Subcutaneous adipose tissue (tissue), 4 donors: ENCODE data around the gene SLC6A17. TPM values are rescaled to one million over a fixed set of nuclear protein-coding genes. Genes with fewer than 3 reads are reported as not detected.

Experiments used
- CTCF ChIP-seq: fragments of 450-650 bp; IDR thresholded peaks from one replicate; pipeline ENCODE4 v1.5.1; 2016; ENCODE audit warnings: low read depth, mild to moderate bottlenecking, control low read depth, antibody characterized with exemption, moderate library complexity
- total RNA-seq, 4 donors: library from RNA; depleted of rRNA; stranded (reverse); fragments of >200 nt; gene quantifications; one replicate each; pipeline ENCODE4 v1.1.0, GENCODE V29; 2016

The SLC6A17 gene
- total RNA-seq, 4 donors from 2014 or later, result under 0.01 TPM; not detected in 3

GRCh38 chr1:110229348-110230001, 79.2 kb downstream of the SLC6A17 start:
- TF ChIP-seq CTCF, result no peak

- TF ChIP-seq CTCF, result no peak
Measured at GRCh38 chr1:110230381-110231199, 80.3 kb downstream of the SLC6A17 start.

GRCh38 chr1:110233861-110234260, 83.6 kb downstream of the SLC6A17 start:
- no peak for TF ChIP-seq CTCF

GRCh38 chr1:110234691-110235090, 84.4 kb downstream of the SLC6A17 start:
- TF ChIP-seq CTCF, result no peak

GRCh38 chr1:110235181-110235833, 85.0 kb downstream of the SLC6A17 start:
- no peak for TF ChIP-seq CTCF

GRCh38 chr1:110235834-110236682, 85.8 kb downstream of the SLC6A17 start:
- no peak for TF ChIP-seq CTCF
